ENCODE data around the gene CELF2. TPM values are rescaled to one million over a fixed set of nuclear protein-coding genes. Genes with fewer than 3 reads are reported as not detected.

The CELF2 gene
- total RNA-seq, 1 donor from 2014 or later = 31.8 TPM

DNA sequence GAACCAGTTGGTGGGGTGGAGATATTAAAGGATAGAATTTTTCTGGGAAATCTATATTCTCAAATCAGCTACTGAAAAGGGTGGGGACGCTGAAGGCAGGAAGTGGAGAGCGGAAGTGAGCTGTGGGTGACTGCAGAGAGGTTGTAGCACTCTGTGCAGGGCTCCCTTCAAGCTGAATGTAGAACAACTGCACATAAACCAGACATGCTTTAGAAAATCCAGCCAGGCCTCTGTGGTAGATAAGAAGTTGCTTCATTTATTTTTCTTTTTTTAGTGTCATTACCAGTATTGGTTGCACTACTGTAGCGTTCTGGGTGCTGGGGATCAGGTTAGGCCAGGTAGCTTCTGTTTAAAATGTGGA, 127.8 kb downstream of the CELF2 start:
- Histone ChIP-seq H3K4me1 (ENCODE audit: control insufficient read depth in 3 of 3, insufficient read depth in 3 of 3, low read length in 3 of 3) (peaks cover 24 to 38% (median 31%) of the 10 kb centered on the region in 3 donors), H3K27ac (ENCODE audit: low read depth, low read length) (no peak overlapping the region)

DNA sequence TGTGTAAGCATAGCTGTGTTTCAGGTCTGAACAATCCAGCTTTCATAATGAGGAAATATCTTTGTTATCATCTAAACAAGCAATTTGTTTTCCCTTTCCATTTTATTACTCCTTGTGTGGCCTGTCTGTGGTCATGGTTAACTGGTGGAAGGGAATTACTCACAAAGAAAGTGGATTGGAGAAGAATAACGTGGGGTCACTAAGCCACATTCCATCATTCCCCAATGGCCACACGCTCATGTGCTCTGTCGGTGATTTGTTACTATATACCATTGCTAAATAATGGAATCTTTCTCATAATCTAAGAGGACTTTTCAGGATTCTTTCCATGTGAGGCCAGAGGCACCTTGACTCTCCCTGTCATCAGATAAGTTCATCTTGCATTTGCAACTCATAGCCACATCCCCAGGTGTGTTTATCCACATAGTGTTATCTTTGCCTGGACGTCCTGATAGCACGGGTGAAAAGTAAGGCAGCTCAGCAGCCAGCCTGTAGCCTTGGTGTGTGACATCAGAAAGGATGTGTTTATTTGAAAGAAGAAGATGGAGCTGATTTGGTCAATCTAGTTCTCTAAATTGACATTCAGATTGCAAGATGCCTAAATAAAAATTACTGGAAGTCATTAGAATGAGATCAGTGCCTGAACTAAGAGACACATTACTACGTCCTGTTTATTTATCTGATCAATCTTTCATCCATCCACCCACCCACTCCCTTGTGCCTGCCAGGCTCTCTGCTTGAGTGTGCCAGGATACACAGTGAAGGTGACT, 128.9 kb downstream of the CELF2 start:
- no peak overlapping the region for H3K27ac ChIP-seq (ENCODE audit: low read depth, low read length)
- peaks cover 28 to 44% (median 34%) of the 10 kb centered on the region in 3 donors for H3K4me1 ChIP-seq (ENCODE audit: control insufficient read depth in 3 of 3, insufficient read depth in 3 of 3, low read length in 3 of 3)
- no peaks in the 10 kb centered on the region for H3K9me3 ChIP-seq (ENCODE audit: control insufficient read depth in 3 of 3, low read length in 3 of 3)
- H3K27me3 ChIP-seq (ENCODE audit: control insufficient read depth in 3 of 3, insufficient read depth in 3 of 3, low read length in 3 of 3) = no peaks in the 10 kb centered on the region
- no peaks in the 10 kb centered on the region for H3K36me3 ChIP-seq (ENCODE audit: control insufficient read depth in 3 of 3, insufficient read depth in 3 of 3, low read length in 3 of 3)
- H3K4me3 ChIP-seq (ENCODE audit: low read length in 3 of 3) = no peak overlapping the region
- H3K9ac ChIP-seq (ENCODE audit: low read depth in 1 of 3, low read length in 3 of 3) = no peak overlapping the region

More for the DNA sequence above, 127.8 kb downstream of the CELF2 start:
- Histone ChIP-seq H3K9ac (ENCODE audit: low read depth in 1 of 3, low read length in 3 of 3) (no peak overlapping the region), H3K27me3 (ENCODE audit: control insufficient read depth in 3 of 3, insufficient read depth in 3 of 3, low read length in 3 of 3) (no peaks in the 10 kb centered on the region), H3K36me3 (ENCODE audit: control insufficient read depth in 3 of 3, insufficient read depth in 3 of 3, low read length in 3 of 3) (no peaks in the 10 kb centered on the region), H3K9me3 (ENCODE audit: control insufficient read depth in 3 of 3, low read length in 3 of 3) (no peaks in the 10 kb centered on the region), H3K4me3 (ENCODE audit: low read length in 3 of 3) (no peak overlapping the region)

DNA sequence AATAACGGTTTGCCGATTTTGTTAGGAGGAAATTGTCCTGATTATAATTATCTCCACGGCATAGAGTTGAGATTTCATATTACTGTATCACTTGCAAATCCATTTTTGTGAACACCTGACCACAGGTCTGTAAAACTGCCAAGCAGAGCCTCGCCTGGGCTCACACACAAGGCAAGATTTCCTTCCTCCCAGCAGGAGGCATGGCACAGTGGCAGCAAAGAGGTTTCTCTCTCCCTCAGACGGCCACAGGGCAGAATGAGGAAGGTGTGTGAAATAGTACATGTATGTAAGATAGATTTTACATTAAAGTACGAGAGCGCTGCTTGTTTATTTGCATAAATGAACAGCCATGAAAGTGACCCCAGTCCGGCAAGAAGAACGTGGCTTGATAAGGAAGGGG, 130.1 kb downstream of the CELF2 start:
- Histone ChIP-seq H3K9me3 (ENCODE audit: control insufficient read depth in 3 of 3, low read length in 3 of 3) (no peaks in the 10 kb centered on the region), H3K36me3 (ENCODE audit: control insufficient read depth in 3 of 3, insufficient read depth in 3 of 3, low read length in 3 of 3) (no peaks in the 10 kb centered on the region), H3K4me1 (ENCODE audit: control insufficient read depth in 3 of 3, insufficient read depth in 3 of 3, low read length in 3 of 3) (peaks cover 34 to 49% (median 38%) of the 10 kb centered on the region in 3 donors), H3K27ac (ENCODE audit: low read depth, low read length) (peak overlapping the region; percentile 10), H3K4me3 (ENCODE audit: low read length in 3 of 3) (no peak overlapping the region), H3K27me3 (ENCODE audit: control insufficient read depth in 3 of 3, insufficient read depth in 3 of 3, low read length in 3 of 3) (no peaks in the 10 kb centered on the region), H3K9ac (ENCODE audit: low read depth in 1 of 3, low read length in 3 of 3) (peak overlapping the region in 1 of 3 donors; percentile 28)

DNA sequence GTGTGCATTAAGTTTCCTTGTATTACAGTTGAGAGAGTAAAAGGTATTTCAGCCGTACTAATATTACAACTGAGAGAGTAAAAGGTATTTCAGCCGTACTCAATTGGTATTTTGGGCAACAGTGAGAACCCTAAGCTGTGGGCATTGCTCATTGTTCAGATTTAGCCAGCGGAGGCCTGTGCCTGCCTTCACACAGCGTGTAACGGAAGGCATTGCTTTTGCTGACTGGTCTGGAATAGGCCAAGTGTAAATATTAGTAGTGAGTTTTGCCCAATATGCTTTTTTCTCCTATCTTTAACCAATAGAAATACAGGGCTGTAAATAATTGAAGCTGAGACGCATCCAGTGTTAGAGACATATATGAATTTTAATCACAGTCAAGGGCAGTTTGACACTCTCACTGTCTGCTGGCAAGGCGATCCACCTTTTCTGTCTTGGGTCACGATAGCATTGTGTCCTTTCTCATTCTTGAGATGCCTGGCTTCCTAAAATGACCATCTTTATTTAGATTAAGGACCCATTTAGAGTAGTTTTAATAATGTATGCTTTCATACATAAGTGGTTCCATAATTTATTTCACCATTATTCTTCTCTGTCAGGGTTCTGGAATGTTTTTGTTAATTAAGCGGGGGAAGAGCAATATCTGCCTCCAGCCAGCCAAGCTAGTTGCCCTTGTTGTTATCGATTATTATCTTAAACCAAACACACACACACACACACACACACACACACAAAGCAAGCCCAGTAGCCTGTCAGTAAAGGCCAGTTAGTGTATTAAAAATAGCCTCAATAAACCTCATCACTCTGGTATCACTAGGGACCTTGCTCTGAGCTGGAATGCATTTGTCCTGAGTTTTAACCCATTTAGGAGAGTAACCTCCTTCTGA, 130.7 kb downstream of the CELF2 start:
- no peaks in the 10 kb centered on the region for H3K36me3 ChIP-seq (ENCODE audit: control insufficient read depth in 3 of 3, insufficient read depth in 3 of 3, low read length in 3 of 3)
- peak overlapping the region; percentile 10 for H3K27ac ChIP-seq (ENCODE audit: low read depth, low read length)
- H3K4me3 ChIP-seq (ENCODE audit: low read length in 3 of 3) = no peak overlapping the region
- H3K9me3 ChIP-seq (ENCODE audit: control insufficient read depth in 3 of 3, low read length in 3 of 3) = no peaks in the 10 kb centered on the region
- H3K27me3 ChIP-seq (ENCODE audit: control insufficient read depth in 3 of 3, insufficient read depth in 3 of 3, low read length in 3 of 3) = no peaks in the 10 kb centered on the region
- H3K9ac ChIP-seq (ENCODE audit: low read depth in 1 of 3, low read length in 3 of 3) = peak overlapping the region in 1 of 3 donors; percentile 28
- peaks cover 35 to 49% (median 39%) of the 10 kb centered on the region in 3 donors for H3K4me1 ChIP-seq (ENCODE audit: control insufficient read depth in 3 of 3, insufficient read depth in 3 of 3, low read length in 3 of 3)

DNA sequence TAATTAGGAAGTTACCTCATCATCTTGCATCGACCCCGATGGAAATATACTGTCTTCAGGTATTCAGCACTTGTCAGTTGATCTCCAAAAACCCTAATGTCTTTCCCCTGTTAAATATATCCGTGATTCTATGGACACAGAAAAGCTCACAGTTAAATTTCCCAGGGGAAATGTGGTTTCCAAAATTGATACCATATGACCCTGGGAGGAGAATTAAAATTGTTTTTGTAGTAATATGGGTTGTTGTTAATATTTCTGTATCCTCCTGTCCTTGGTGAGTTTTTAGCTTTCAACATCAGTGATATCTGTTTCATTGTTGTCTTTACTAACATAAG, 132.1 kb downstream of the CELF2 start:
- no peak overlapping the region for H3K9ac ChIP-seq (ENCODE audit: low read depth in 1 of 3, low read length in 3 of 3)
- H3K27me3 ChIP-seq (ENCODE audit: control insufficient read depth in 3 of 3, insufficient read depth in 3 of 3, low read length in 3 of 3) = no peaks in the 10 kb centered on the region
- H3K36me3 ChIP-seq (ENCODE audit: control insufficient read depth in 3 of 3, insufficient read depth in 3 of 3, low read length in 3 of 3) = no peaks in the 10 kb centered on the region
- peaks cover 35 to 49% (median 38%) of the 10 kb centered on the region in 3 donors for H3K4me1 ChIP-seq (ENCODE audit: control insufficient read depth in 3 of 3, insufficient read depth in 3 of 3, low read length in 3 of 3)
- peak overlapping the region in 1 of 3 donors; percentile 11 for H3K4me3 ChIP-seq (ENCODE audit: low read length in 3 of 3)
- no peak overlapping the region for H3K27ac ChIP-seq (ENCODE audit: low read depth, low read length)
- H3K9me3 ChIP-seq (ENCODE audit: control insufficient read depth in 3 of 3, low read length in 3 of 3) = no peaks in the 10 kb centered on the region

DNA sequence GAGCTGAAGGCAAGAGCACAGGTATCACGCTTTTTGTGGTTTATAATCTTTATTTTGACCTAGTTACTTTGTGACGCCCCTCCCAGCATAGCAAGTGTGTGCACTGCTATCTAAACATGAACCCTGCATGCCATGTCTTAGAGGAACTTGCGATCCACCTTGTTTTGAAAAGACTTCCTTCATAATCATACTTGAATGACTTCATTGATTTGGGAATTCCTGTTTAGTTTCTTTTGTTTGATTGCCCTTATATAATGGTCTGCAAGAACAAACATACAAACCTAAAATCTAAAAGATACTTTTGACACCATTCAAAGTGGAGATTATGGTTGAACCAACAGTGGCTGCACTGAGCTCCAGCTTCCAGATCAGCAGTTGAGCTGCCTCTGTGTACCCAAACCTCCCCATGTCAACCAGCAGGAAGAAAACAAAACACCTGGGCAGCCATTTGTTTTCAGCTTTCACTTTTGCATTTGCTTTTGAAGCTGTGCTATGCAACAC, 132.6 kb downstream of the CELF2 start:
- Histone ChIP-seq H3K9ac (ENCODE audit: low read depth in 1 of 3, low read length in 3 of 3) (no peak overlapping the region), H3K4me3 (ENCODE audit: low read length in 3 of 3) (no peak overlapping the region), H3K36me3 (ENCODE audit: control insufficient read depth in 3 of 3, insufficient read depth in 3 of 3, low read length in 3 of 3) (no peaks in the 10 kb centered on the region), H3K27me3 (ENCODE audit: control insufficient read depth in 3 of 3, insufficient read depth in 3 of 3, low read length in 3 of 3) (no peaks in the 10 kb centered on the region), H3K27ac (ENCODE audit: low read depth, low read length) (no peak overlapping the region), H3K4me1 (ENCODE audit: control insufficient read depth in 3 of 3, insufficient read depth in 3 of 3, low read length in 3 of 3) (peaks cover 33 to 48% (median 36%) of the 10 kb centered on the region in 3 donors), H3K9me3 (ENCODE audit: control insufficient read depth in 3 of 3, low read length in 3 of 3) (no peaks in the 10 kb centered on the region)

DNA sequence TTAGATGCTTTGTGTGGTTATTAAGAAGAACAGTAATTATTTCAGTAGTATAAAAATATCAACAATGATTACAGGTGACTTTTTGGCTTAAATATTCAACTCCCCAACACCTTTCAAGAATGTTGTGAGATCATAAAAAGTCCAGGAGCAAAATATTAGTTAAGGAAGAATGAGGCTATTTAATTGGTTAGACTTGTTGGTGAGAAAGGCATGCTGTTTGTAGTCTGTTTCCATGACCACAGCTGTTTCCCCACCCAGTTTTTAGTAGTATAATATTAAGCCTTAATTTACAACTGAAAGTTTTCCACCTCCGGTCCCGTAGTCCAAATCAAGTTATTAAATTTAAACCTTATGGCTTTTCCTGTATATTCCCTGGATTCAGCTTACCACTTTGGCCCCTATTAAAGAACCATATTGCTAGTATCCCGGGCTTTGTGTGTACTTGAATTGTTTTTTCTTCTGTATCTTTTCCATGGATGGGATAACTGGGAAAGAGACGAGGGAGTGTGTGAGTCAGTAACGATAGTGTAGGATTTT, 133.3 kb downstream of the CELF2 start:
- Histone ChIP-seq H3K9ac (ENCODE audit: low read depth in 1 of 3, low read length in 3 of 3) (no peak overlapping the region), H3K4me3 (ENCODE audit: low read length in 3 of 3) (no peak overlapping the region), H3K36me3 (ENCODE audit: control insufficient read depth in 3 of 3, insufficient read depth in 3 of 3, low read length in 3 of 3) (no peaks in the 10 kb centered on the region), H3K27me3 (ENCODE audit: control insufficient read depth in 3 of 3, insufficient read depth in 3 of 3, low read length in 3 of 3) (no peaks in the 10 kb centered on the region), H3K9me3 (ENCODE audit: control insufficient read depth in 3 of 3, low read length in 3 of 3) (no peaks in the 10 kb centered on the region), H3K27ac (ENCODE audit: low read depth, low read length) (no peak overlapping the region), H3K4me1 (ENCODE audit: control insufficient read depth in 3 of 3, insufficient read depth in 3 of 3, low read length in 3 of 3) (peaks cover 32 to 46% (median 34%) of the 10 kb centered on the region in 3 donors)

DNA sequence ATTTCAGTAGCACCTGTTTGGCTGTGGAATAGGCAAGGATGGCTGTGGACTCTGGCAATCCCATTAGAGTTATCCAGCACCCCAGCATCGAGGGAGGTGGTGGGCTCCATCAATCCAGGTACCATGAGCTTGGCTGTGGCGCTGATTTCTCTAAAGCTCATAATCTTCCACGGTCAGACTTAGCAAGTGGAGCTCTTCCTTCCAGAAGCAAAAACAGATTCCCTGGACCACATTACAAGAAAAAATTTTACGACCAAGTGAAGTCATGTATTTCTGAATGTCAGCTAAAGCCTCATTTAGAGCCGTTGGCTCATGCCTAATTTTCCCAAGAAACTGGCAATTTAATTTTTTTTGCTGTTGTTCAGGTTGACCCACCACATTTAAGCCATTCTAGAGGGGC, 135.1 kb downstream of the CELF2 start:
- no peak overlapping the region for H3K4me3 ChIP-seq (ENCODE audit: low read length in 3 of 3)
- H3K27ac ChIP-seq (ENCODE audit: low read depth, low read length) = no peak overlapping the region

DNA sequence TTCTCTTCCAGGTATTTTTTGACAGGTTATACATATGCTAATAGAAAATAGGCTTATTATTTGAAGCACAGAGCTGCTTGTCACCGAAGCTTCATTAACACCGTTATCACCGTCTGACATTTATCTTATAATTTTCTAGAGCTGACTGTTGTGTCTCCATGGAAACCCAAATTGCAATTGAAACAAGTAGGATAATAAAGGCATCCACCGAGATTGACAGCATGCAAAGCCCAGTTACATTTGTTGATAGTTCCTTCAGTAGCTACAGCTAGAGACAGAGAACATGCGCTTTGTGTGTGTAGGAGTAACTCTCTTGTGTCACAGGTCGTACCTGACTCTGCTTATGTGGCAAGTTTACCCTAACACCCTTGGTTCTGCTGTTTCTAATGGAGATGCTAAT, 135.6 kb downstream of the CELF2 start:
- no peak overlapping the region for H3K9ac ChIP-seq (ENCODE audit: low read depth in 1 of 3, low read length in 3 of 3)
- no peaks in the 10 kb centered on the region for H3K9me3 ChIP-seq (ENCODE audit: control insufficient read depth in 3 of 3, low read length in 3 of 3)
- H3K36me3 ChIP-seq (ENCODE audit: control insufficient read depth in 3 of 3, insufficient read depth in 3 of 3, low read length in 3 of 3) = no peaks in the 10 kb centered on the region
- no peak overlapping the region for H3K4me3 ChIP-seq (ENCODE audit: low read length in 3 of 3)
- no peak overlapping the region for H3K27ac ChIP-seq (ENCODE audit: low read depth, low read length)
- H3K4me1 ChIP-seq (ENCODE audit: control insufficient read depth in 3 of 3, insufficient read depth in 3 of 3, low read length in 3 of 3) = peaks cover 25 to 44% (median 26%) of the 10 kb centered on the region in 3 donors
- no peaks in the 10 kb centered on the region for H3K27me3 ChIP-seq (ENCODE audit: control insufficient read depth in 3 of 3, insufficient read depth in 3 of 3, low read length in 3 of 3)

More for the DNA sequence above, 135.1 kb downstream of the CELF2 start:
- no peaks in the 10 kb centered on the region for H3K9me3 ChIP-seq (ENCODE audit: control insufficient read depth in 3 of 3, low read length in 3 of 3)
- peaks cover 29 to 48% (median 30%) of the 10 kb centered on the region in 3 donors for H3K4me1 ChIP-seq (ENCODE audit: control insufficient read depth in 3 of 3, insufficient read depth in 3 of 3, low read length in 3 of 3)
- H3K36me3 ChIP-seq (ENCODE audit: control insufficient read depth in 3 of 3, insufficient read depth in 3 of 3, low read length in 3 of 3) = no peaks in the 10 kb centered on the region
- H3K9ac ChIP-seq (ENCODE audit: low read depth in 1 of 3, low read length in 3 of 3) = no peak overlapping the region
- H3K27me3 ChIP-seq (ENCODE audit: control insufficient read depth in 3 of 3, insufficient read depth in 3 of 3, low read length in 3 of 3) = no peaks in the 10 kb centered on the region
